CD4-positive, alpha-beta T cell (primary cell): ENCODE data around the gene THSD7A. TPM values are rescaled to one million over a fixed set of nuclear protein-coding genes. Genes with fewer than 3 reads are reported as not detected.

Experiments used
- ATAC-seq: fragments of 200-7000 bp; cut with Tn5 transposase; one replicate; pipeline ENCODE4 v1.10.0; 2022; ENCODE audit warnings: mild to moderate bottlenecking; ENCODE audit not compliant: poor library complexity
- CTCF ChIA-PET: fragments of 350-600 bp; sonication (Branson Sonifier 250); formaldehyde crosslinking; loops from one replicate; lab custom pipeline; 2021; ENCODE audit warnings: antibody characterized with exemption, inconsistent platforms; lab: Charles Lee
- POLR2A ChIA-PET: fragments of 350-600 bp; sonication (Branson Sonifier 250); formaldehyde crosslinking; loops from one replicate; lab custom pipeline; 2021; ENCODE audit warnings: antibody characterized with exemption, inconsistent platforms; lab: Charles Lee
- DNase-seq, 14 experiments: peaks; one replicate each; pipeline ENCODE4 v3.0.0-alpha.2; 2013 to 2020; ENCODE audit warnings: mixed read lengths in 2 of 14
- H3K27ac ChIP-seq, 2 donors: one replicate each; pipeline versions ENCODE4 v1.5.1 to v1.7.0; 2013; ENCODE audit warnings: low read length in 2 of 2, low read depth in 1 of 2, mild to moderate bottlenecking in 1 of 2
- H3K27me3 ChIP-seq, 2 experiments: 1 replicate in 1 of 2; 2 replicates in 1 of 2; pipeline versions ENCODE4 v1.6.1 to v1.7.0; 2013; ENCODE audit warnings: low read length in 2 of 2, control low read depth in 1 of 2, mild to moderate bottlenecking in 1 of 2, moderate library complexity in 1 of 2; ENCODE audit not compliant: insufficient read depth in 2 of 2, control insufficient read depth in 1 of 2
- H3K36me3 ChIP-seq: one replicate; pipeline ENCODE4 v1.6.1; 2013; ENCODE audit warnings: low read length, control low read depth; ENCODE audit not compliant: insufficient read depth
- H3K4me1 ChIP-seq: one replicate; pipeline ENCODE4 v1.6.1; 2013; ENCODE audit warnings: low read length, control low read depth; ENCODE audit not compliant: insufficient read depth
- H3K4me3 ChIP-seq: one replicate; pipeline ENCODE4 v1.5.1; 2013; ENCODE audit warnings: mild to moderate bottlenecking, low read length, moderate library complexity
- H3K9me3 ChIP-seq, 2 experiments: 1 replicate in 1 of 2; 2 replicates in 1 of 2; pipeline versions ENCODE4 v1.6.1 to v1.7.0; 2013; ENCODE audit warnings: low read length in 2 of 2, mild to moderate bottlenecking in 2 of 2, control low read depth in 1 of 2, moderate library complexity in 1 of 2; ENCODE audit not compliant: control insufficient read depth in 1 of 2, insufficient read depth in 1 of 2
- H3K27ac Mint-ChIP-seq: one replicate; pipeline ENCODE4 v1.8.0; 2020; ENCODE audit warnings: mixed read lengths
- H3K27me3 Mint-ChIP-seq: one replicate; pipeline ENCODE4 v1.8.0; 2021; ENCODE audit warnings: mixed read lengths
- H3K36me3 Mint-ChIP-seq: one replicate; pipeline ENCODE4 v1.8.0; 2021; ENCODE audit warnings: low read depth, mixed read lengths
- H3K4me1 Mint-ChIP-seq: one replicate; pipeline ENCODE4 v1.8.0; 2021; ENCODE audit warnings: low read depth, mixed read lengths
- H3K4me3 Mint-ChIP-seq: one replicate; pipeline ENCODE4 v1.8.0; 2020; ENCODE audit warnings: mild to moderate bottlenecking, mixed read lengths
- H3K9me3 Mint-ChIP-seq: one replicate; pipeline ENCODE4 v1.8.0; 2020; ENCODE audit warnings: mixed read lengths
- intact Hi-C, 2 experiments: fragments of 100-400 bp; cut with DNase I in 1 of 2; cut with micrococcal nuclease in 1 of 2; formaldehyde crosslinking; loops; one replicate each; pipeline versions ENCODE4 v1.15.1 to v1.9.0; 2023 to 2025; cut with DNase I, micrococcal nuclease
- total RNA-seq, 174 experiments: library from RNA in 2 of 174; stranded (reverse) in 2 of 174; gene quantifications; one replicate each; pipeline ENCODE4 v1.2.3 and lab custom pipeline; 2021 to 2026
- TF ChIP-seq, protein P1 (sequence below): fragments of 200-600 bp; IDR thresholded peaks from one replicate; pipeline ENCODE4 v1.8.0; 2022; ENCODE audit warnings: antibody characterized with exemption, mild to moderate bottlenecking

The THSD7A gene
- total RNA-seq, 2 experiments from 2014 or later: not detected

DNA sequence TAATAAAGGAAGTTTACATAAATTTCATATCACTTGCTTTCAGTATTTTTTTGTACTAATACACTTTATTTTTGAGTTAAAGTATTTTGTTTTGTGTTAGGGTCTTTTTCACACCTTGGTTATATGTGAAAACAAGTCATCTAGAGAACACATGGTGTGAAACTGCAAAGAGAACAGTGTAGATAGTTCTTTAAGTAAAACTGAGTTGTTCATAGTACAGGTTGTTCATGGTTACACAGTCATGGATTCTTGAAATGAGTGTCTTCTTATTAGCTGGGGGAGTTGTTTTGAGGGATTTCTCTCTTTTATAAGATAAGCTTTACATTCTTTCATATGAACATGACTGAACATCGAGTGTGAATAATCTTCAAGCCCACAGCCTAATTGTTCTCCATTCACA, 244.2 kb downstream of the THSD7A start:
- Mint-ChIP-seq H3K27me3 (no peaks in the 10 kb centered on the region), H3K9me3 (no peaks in the 10 kb centered on the region), H3K4me1 (no peaks in the 10 kb centered on the region), H3K4me3 (no peak overlapping the region), H3K36me3 (no peaks in the 10 kb centered on the region), H3K27ac (no peak overlapping the region)
- H3K9me3 ChIP-seq: no peaks in the 10 kb centered on the region
- DNase-seq (no peak), ATAC-seq (no peak)
- H3K36me3 ChIP-seq: no peaks in the 10 kb centered on the region
- TF ChIP-seq, protein P1, sequence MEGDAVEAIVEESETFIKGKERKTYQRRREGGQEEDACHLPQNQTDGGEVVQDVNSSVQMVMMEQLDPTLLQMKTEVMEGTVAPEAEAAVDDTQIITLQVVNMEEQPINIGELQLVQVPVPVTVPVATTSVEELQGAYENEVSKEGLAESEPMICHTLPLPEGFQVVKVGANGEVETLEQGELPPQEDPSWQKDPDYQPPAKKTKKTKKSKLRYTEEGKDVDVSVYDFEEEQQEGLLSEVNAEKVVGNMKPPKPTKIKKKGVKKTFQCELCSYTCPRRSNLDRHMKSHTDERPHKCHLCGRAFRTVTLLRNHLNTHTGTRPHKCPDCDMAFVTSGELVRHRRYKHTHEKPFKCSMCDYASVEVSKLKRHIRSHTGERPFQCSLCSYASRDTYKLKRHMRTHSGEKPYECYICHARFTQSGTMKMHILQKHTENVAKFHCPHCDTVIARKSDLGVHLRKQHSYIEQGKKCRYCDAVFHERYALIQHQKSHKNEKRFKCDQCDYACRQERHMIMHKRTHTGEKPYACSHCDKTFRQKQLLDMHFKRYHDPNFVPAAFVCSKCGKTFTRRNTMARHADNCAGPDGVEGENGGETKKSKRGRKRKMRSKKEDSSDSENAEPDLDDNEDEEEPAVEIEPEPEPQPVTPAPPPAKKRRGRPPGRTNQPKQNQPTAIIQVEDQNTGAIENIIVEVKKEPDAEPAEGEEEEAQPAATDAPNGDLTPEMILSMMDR: no peak
- CTCF ChIA-PET: no interaction called here
- no peaks in the 10 kb centered on the region for H3K27me3 ChIP-seq
- no peaks in the 10 kb centered on the region for H3K4me1 ChIP-seq
- no peak overlapping the region for H3K27ac ChIP-seq
- intact Hi-C loops: no loop called here
- H3K4me3 ChIP-seq: no peak overlapping the region
- POLR2A ChIA-PET: no interaction called here

DNA sequence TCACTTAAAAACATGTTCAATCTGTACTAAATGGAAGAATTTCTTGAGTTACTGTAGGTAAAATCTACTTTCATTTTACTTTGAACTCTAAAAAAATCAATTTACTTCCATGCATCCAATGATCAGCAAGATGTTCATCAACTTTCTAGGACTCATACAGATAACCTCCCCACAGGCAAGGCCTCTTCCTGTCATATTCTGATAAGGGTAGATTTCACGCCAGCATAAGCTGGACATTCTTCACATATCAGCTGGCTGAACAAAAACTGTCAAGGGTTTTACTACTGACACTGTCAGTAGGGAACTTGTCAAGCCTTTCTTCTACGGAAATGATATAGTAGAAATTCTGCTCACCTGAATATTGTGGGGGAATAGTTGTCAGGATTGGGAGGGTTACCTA, 244.9 kb downstream of the THSD7A start:
- Mint-ChIP-seq H3K4me3 (no peak overlapping the region), H3K27me3 (no peaks in the 10 kb centered on the region), H3K9me3 (no peaks in the 10 kb centered on the region), H3K4me1 (no peaks in the 10 kb centered on the region), H3K27ac (no peak overlapping the region), H3K36me3 (no peaks in the 10 kb centered on the region)
- POLR2A ChIA-PET: no interaction called here
- DNase-seq (no peak), ATAC-seq (no peak)
- no peak overlapping the region for H3K4me3 ChIP-seq
- H3K27ac ChIP-seq: no peak overlapping the region
- CTCF ChIA-PET: no interaction called here
- H3K9me3 ChIP-seq: no peaks in the 10 kb centered on the region
- no peaks in the 10 kb centered on the region for H3K4me1 ChIP-seq
- H3K27me3 ChIP-seq: no peaks in the 10 kb centered on the region
- TF ChIP-seq, protein P1: no peak
- no peaks in the 10 kb centered on the region for H3K36me3 ChIP-seq
- intact Hi-C loops: no loop called here

DNA sequence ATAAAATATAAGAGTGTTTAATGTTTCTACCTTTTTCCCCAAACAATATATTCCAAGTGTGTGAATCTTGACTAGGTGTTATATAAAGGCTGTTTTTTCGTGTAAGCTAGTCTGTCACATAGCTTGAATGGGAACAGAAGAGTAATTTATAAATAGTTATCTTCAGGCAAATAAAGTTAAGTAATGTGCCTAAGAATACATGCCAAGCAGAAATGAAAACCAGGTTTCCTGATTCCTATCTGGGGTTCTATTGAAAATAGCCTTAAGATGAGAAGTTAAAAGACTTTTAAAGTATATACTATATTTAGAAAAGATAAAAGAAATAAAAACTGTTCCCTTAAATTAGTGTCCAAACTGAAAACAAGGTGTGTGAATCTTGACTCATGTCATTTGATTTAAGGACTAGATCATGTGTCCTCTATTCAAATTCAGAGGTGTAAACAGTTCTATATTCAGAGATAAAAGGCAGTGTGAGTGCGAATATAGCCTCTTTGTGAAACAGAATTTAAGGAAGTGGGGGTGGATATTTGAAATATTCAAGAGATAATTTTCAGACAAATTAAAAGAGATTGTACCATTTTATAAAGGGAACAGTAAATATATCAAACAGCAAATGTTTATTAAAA, 247.5 kb downstream of the THSD7A start:
- TF ChIP-seq, protein P1: no peak
- intact Hi-C loops: no loop called here
- DNase-seq (no peak), ATAC-seq (no peak)
- no peaks in the 10 kb centered on the region for H3K4me1 Mint-ChIP-seq
- H3K4me3 Mint-ChIP-seq: no peak overlapping the region
- Histone ChIP-seq H3K36me3 (no peaks in the 10 kb centered on the region), H3K27me3 (no peaks in the 10 kb centered on the region), H3K4me3 (no peak overlapping the region), H3K9me3 (no peaks in the 10 kb centered on the region), H3K4me1 (no peaks in the 10 kb centered on the region), H3K27ac (no peak overlapping the region)
- no peaks in the 10 kb centered on the region for H3K9me3 Mint-ChIP-seq
- H3K27ac Mint-ChIP-seq: no peak overlapping the region
- no peaks in the 10 kb centered on the region for H3K36me3 Mint-ChIP-seq
- ChIA-PET POLR2A (no interaction called here), CTCF (no interaction called here)
- no peaks in the 10 kb centered on the region for H3K27me3 Mint-ChIP-seq
